Cerebellar nuclear complex (tissue), 1 donor: ENCODE measurements around the gene SDR39U1.

ENCODE experiments used
- DNase-seq, 2 experiments: peaks; one replicate each; lab custom pipeline; 2025; lab: John Stamatoyannopoulos, UW

The SDR39U1 gene

DNA sequence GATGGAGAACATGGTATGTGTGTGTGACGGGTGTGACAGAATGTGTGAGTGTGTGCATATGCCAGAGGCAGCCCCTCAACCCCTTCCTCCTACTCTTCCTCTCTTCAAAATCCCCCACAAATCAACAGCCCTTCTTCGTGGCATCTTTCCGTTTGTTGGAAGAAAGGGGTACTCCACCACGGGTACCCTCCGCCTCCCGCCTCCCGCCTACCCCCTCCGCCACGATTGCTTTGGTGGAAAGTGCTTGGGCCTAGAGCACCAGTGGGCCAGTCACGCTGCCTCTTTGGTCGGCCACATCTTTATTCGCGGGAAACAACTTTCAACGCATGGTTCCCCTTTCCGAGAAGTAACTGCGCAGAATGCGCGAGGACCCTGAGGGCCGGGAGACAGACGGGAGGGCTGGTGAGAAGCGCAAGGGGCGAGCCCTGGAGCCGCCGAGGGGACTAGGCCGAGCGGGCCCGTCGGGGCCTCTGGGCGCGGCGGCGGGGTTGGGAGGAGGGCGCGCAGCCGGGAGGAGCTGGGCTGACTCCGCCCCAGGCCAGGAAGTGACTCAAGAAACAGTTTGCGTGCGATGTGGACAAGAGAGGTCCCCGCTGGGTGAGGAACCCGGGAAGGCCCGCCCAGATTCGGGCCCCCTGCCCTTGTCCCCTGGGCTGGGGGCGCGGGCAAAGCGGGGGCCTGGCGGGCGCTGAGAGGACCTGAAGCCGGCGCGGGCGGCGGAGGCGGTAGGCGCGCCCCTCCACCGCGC, 13.0 kb downstream of the SDR39U1 start, which contains the start of the genes CBLN3 and KHNYN:
CBLN3 (minus strand) TSS at position 274 of the 748 bp plus-strand sequence. CDS start 614 bp downstream, outside the sequence.
KHNYN (plus strand) TSS at position 560 of the 748 bp plus-strand sequence. CDS start 777 bp downstream, outside the sequence.
- no peak for DNase-seq

DNA sequence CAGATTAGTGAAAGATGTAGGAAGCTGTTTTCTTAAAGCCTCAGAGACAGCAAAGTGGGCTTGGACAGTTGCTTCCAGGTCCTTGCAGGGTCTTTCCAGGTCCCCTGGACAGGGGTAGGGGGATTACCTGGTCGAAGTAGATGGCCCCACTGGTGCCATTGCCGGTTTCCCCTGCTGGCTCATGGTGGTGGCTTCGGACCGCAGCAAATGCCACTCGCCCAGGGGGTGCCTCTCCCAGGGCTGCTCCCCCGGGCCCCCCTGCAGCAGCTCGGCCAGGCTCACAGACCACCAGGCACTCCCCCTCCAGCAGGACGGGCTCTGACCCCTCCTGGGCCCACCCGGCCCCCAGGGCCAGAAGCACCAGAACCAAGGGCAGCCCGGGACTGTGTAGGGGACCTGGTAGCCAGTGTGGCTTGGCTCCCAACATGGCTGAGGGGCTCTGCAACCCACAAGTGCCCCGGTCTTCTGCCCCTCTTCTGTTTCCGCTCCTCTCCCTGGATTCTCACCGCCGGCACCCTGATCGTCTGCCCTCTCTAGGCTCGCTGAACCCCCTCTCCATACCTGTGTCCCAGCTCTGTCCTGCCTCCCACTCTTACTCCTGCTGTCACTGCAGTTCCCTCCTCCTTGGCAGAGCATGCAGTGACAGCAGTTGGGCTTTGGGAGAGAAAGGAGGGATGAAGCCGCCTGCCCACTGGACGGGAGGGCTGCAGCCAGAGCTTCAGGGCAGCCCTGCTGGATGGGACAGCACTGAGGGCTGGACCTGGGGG, 13.8 kb downstream of the SDR39U1 start:
- peak; percentile 47 to 65 for DNase-seq

DNA sequence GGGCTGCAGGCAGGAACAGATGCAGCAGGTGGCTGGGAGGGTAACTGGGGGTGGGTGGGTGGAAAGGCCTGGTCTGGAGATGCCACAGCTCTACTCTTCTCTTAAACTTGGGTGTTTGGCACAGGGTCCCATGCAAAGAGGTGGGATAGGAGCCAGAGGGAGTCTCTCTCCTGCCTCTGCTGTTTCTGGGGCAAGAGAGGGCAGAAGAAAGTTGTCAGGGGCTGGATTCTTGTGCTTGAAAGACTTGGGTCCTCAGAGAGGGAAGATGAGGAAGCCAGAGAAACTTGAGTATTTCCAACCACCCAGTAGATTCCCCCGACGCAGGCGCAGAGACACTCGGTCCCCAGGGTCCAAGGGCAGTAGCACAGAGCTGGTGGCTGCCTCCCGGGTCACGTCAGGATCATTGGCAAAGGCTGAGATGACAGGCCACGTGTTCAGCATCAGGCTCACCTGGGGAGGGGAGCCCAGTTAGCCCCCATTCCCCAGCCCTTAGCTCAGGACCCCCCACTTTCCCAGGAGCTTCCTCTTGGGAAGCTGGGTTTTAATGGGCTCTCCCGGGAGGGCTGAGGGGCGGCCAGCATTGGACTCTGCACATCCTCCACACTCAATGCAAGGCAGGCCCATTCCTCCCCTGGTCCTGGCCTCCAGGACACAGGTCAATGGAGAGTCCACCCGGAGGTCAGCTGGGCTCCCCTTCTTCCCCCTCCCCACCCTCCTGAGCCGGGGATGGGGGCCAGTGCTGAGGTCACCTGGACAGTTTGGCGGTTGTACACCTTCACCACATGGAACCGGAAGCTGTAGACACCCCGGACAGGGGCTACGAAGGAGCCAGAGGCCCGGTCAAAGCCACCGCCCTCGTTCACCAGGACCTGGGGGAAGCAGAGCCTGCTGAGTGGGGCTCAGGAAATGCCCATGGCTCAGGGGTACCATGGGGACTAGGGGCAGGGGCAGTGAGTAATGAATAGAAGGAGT, 14.8 kb downstream of the SDR39U1 start:
- no peak for DNase-seq

DNA sequence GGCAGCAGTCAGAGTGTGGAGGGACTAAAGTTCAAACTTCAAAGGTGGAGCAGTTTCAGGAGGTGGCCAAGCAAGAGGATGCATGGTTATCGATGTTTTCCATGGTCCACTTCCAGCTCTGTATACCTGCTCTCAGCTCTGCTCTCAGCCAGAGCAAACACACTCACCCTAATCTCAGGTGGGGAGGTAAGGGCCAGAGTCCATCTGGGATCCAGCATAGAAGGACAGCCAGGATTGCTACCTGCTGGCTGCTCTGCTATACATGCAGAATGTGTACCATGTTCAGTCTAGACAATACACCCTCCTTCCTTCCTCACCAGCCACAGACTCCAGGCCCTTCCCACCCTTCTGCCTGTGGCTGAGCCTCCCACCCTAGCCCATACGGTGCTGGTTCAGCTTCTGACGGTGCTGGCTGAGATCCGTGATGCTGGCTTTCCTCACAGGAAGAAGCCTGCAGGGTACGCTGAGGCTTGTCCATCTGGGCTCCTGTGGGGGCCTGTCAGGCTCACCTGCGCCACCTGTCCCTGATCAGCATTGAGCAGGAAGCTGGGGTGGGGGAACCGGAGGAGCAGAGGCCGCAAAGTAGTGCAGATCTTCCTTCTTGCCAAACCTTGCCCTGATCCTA, 15.6 kb downstream of the SDR39U1 start:
- peak; percentile 92 to 93 for DNase-seq

DNA sequence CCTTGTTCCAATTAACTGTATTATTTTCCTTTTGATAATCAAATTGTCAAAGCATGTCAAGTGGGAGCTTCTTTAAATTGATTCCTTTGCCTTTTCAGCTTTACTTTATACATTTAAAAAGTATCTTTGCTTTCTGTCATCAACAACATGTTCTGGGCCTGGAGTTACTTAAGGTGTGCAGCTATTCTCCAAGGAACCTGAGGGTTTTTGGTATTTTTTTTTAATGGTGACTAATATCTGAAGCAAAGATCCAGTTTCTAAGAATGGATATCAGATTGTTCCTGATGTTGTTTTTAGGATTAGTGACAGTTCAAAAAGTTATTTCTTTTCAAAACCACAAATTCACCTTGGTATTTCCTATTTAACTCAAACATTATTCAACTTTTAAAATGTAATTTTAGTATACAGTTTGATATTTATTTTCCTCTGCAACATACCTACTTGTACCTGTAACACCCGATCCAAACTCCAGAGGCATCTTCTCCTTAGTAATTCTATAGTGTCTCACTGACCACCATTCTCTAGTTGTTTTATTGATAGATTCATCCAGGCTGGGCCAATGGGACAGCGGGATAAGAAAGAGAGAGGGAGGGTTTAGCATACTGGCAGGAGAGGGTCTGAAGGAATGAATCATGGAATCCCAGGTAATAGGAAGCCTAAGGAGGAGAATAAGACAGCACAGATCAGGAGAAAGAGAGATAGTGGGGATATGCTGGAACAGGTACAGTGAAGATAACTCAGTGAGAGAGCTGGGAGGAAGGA, 16.2 kb downstream of the SDR39U1 start:
- DNase-seq = no peak

DNA sequence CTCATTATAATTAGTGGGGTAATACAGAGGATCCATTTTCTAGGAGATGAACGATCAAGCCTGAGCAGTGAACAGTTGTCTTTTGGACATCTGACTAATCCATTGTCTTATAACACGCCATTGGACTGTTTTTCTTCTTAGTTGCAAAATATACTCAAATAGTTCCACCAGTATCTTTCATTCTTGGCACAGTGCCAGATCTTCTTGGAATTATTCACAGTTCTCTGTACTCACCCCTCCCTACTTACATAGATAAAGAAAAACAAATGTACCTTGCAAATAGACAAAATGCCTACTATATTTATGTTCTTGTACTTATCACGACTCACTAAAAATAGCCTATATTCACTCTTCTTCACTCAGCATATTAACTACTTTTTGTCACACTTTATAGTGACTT, 16.9 kb downstream of the SDR39U1 start:
- peak in 1 of 2 experiments; percentile 20 for DNase-seq

DNA sequence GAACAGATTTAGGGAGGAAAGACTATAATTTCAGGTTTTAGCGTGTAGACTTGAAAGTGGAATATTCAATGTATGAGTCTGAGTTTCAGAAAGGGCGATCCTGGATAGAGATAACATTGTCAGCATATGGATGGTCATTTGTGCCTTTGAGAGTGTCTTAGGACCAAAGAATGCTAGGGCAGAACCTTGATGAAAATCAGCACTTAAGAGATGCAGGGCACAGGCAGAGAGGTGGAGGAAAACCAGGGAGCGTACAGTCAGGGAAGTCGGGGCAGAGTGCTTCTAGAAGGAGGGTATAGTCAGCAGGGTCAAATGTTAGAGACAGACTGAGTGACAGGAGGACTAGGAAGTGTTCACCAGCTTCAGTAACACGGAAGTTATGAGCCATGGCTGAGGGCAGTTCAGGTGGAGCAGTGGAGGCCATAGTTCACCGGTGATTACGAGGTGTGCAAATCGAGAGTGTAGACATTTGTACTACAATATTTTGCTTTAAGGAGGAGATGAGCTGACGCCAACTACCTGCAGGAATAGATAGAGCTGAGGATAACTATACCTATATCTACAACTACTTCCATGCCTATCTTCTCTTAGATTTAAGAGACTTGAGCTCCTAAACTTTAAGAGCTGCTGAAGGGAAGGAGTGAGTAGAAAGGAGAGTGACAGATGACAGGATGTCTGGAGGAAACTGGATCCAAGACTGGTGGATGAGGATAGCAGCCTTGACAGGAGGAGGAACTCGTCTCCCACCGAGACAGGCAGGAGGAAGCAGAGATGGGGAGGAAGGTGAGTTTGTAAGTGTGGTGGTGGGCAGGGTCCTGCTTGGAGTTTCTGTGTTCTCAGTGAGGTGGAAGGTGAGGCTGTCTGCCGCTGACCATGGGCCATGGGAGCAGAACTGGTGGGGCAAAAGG, 19.6 kb downstream of the SDR39U1 start:
- DNase-seq = no peak

DNA sequence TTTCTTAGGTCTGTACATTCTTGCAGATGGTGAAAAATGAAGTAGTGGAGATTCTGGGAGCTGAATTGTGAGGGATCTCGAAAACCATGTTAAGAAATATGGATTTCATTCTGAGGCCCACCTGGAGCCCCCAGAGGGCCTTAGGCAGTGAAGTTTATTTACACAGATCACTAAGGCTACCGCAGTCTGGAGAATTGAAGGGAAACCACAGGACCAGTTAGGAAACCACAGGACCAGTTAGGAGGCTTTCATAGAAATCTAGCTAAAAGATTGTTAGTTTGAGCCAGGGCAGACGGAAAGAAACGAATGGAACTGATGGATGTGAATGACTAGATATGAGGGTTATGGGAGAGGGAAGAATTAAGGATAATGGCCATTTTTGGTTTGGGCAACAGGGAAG, 20.3 kb downstream of the SDR39U1 start:
- DNase-seq = no peak

DNA sequence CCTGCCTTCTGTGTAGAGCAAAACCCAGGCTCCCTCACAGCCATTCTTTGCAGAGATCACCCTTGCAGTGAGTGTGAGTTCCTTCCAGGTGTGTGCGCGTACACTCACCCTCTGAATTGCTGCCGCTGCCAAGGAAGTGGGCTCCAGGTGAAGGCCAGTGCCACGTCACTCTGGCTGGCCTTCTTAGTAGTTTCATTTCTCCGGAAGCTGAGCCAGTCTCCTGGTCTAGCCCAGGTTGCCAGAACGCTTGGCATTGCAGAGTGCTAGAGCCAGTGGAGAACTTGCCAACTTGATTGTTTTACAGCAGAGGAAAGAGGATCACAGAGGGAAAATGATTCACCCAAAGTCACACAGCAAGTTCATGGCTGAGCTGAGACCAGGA, 24.1 kb downstream of the SDR39U1 start:
- DNase-seq = no peak

DNA sequence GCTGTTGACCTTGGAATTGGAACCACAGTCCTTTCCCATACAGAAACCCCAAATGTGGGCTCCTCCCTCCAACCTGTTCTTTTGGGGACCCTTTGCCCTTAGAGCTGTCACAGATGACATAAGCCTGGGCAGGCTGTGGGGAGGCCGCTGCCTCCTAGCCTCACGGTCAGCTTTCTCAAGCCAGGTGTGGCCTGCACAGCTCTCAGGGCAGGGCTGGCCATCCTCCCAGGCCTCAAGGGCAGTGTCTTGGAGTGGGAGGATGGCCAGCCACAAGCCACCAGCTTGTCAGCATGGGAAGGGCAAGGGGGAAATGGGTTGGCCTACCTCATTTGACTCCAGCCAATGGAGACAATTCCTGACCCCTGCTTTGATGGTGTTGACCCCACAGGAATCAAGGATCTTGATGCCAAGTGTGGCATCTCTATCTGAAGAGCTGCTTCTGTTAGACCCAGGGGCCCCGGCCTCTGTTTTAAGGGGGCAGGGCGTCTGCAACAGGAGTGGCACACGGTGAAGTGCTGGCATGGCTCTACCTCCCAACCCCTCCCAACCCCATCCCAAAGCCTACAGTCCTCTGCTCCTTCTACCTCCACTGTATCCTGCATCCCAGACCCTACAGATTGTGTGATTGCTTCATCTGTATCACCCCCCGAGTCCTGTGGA, 24.6 kb downstream of the SDR39U1 start:
- no peak for DNase-seq

DNA sequence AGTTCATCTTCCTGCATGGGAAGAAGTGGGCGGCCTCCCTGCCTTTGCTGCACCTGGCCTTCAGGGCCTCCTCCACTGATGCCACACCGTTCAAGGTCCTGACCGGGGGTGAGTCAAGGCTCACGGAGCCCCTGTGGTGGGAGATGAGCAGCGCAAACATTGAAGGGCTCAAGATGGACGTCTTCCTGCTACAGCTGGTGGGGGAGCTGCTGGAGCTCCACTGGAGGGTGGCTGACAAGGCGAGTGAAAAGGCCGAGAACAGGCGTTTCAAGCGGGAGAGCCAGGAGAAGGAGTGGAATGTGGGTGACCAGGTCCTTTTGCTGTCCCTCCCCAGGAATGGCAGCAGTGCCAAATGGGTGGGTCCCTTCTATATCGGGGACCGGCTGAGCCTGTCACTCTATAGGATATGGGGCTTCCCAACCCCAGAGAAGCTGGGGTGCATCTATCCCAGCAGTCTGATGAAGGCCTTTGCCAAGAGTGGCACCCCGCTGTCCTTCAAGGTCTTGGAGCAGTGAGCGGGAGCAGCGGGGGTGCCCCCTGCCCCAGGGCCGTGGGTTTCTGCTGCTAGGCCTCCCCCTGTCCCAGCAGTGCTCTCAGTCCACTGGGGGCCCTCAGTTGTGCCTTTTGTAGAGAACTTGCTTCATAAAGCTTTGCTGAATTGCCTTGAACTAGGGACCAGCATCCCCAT, 25.5 kb downstream of the SDR39U1 start:
- no peak for DNase-seq

DNA sequence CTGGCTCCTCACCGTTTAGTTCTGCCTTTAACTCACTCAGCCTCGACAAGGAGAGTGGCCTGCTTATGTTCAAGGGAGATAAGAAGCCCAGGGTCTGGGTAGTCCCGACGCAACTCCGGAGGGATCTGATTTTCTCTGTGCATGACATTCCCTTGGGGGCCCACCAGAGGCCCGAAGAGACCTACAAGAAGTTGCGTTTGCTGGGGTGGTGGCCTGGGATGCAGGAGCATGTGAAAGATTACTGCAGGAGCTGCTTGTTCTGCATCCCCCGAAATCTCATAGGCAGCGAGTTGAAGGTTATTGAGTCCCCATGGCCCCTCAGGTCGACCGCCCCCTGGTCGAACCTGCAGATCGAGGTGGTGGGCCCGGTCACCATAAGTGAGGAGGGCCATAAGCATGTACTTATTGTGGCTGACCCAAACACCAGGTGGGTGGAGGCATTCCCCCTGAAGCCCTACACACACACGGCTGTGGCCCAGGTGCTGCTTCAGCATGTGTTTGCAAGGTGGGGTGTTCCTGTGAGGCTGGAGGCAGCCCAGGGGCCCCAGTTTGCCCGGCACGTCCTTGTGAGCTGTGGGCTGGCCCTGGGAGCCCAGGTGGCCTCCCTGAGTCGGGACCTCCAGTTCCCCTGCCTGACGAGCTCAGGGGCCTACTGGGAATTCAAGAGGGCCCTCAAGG, 26.2 kb downstream of the SDR39U1 start:
- no peak for DNase-seq

DNA sequence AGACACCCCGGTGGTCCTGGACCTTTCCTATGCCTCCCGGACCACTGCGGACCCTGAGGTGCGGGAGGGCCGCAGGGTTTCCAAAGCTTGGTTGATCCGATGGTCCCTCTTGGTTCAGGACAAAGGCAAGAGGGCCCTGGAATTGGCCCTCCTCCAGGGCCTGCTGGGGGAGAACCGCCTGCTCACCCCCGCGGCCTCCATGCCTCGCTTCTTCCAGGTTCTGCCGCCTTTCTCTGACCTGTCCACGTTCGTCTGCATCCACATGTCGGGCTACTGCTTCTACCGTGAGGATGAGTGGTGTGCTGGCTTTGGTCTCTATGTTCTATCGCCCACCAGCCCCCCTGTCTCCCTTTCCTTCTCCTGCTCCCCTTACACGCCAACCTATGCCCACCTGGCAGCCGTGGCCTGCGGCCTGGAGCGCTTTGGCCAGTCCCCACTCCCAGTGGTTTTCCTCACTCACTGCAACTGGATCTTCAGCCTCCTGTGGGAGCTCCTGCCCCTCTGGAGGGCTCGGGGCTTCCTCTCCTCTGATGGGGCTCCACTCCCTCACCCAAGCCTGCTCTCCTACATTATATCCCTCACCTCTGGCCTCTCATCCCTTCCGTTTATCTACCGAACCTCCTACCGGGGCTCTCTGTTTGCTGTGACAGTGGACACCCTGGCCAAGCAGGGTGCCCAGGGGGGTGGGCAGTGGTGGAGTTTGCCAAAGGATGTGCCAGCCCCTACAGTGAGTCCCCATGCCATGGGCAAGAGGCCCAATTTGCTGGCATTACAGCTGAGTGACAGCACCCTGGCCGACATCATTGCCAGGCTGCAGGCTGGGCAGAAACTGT, 26.9 kb downstream of the SDR39U1 start:
- no peak for DNase-seq

DNA sequence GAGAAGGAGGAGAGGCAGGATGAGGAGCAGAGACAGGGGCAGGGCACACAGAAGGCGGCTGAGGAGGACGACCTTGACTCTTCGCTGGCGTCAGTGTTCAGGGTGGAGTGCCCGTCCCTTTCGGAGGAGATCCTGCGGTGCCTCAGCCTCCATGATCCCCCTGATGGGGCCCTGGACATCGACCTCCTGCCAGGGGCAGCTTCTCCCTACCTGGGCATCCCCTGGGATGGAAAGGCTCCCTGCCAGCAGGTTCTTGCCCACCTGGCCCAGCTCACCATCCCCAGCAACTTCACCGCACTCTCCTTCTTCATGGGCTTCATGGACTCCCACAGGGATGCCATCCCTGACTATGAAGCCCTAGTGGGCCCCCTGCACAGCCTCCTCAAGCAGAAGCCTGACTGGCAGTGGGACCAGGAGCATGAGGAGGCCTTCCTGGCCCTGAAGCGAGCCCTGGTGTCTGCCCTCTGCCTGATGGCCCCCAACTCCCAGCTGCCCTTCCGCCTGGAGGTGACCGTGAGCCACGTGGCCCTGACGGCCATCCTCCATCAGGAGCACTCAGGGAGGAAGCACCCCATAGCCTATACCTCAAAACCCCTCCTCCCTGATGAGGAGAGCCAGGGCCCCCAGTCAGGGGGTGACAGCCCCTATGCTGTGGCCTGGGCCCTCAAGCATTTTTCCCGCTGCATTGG, 27.7 kb downstream of the SDR39U1 start:
- no peak for DNase-seq

DNA sequence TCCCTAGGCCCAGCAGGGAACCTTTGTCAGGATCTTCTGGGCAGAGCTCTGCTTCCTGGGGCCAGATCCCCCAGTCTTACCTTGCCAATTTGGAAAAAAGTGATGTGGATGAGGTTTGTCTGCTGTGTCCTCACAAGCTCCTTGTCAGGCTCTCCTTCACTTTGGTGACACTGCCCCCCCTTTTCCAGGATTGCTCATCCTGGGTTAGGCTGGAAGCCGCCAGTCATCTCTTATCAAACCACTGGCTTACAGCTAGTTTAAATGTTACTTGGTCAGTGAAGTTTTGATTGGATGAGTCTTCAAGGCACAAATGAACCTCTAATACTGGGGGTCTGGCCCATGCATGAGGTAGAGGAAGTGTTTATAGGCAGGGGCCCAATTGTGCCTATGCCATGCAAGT, 28.5 kb downstream of the SDR39U1 start:
- no peak for DNase-seq
